Heart right ventricle (tissue), 16 donors: ENCODE measurements around the gene IFT172. TPM values are rescaled to one million over a fixed set of nuclear protein-coding genes. Genes with fewer than 3 reads are reported as not detected.

Source experiments
- ATAC-seq, 8 donors: fragments of 200-7000 bp; cut with Tn5 transposase; one replicate each; pipeline ENCODE4 v1.9.1; 2020; ENCODE audit warnings: mild to moderate bottlenecking in 8 of 8, moderate library complexity in 8 of 8, moderate number of reproducible peaks in 1 of 8
- DNase-seq, 2 donors: peaks; one replicate each; pipeline ENCODE4 v3.0.0-alpha.2; 2020
- H3K27ac ChIP-seq, 10 donors: fragments of 200-600 bp; sonication (generic) in 2 of 10; one replicate each; pipeline versions ENCODE4 v1.5.0 to v1.8.0; 2020 to 2022; ENCODE audit warnings: mild to moderate bottlenecking in 3 of 10
- H3K27me3 ChIP-seq, 7 donors: fragments of 200-600 bp; one replicate each; pipeline ENCODE4 v1.8.0; 2021 to 2022; ENCODE audit warnings: mild to moderate bottlenecking in 2 of 7
- H3K36me3 ChIP-seq, 9 donors: fragments of 200-600 bp; sonication (generic) in 1 of 9; one replicate each; pipeline versions ENCODE4 v1.5.0 to v1.8.0; 2020 to 2022; ENCODE audit warnings: mild to moderate bottlenecking in 2 of 9
- H3K4me1 ChIP-seq, 9 donors: fragments of 200-600 bp; sonication (generic) in 1 of 9; one replicate each; pipeline versions ENCODE4 v1.5.0 to v1.8.0; 2020 to 2022; ENCODE audit warnings: mild to moderate bottlenecking in 4 of 9
- H3K4me3 ChIP-seq, 10 donors: fragments of 200-600 bp; sonication (generic) in 2 of 10; one replicate each; pipeline versions ENCODE4 v1.5.0 to v1.8.0; 2020 to 2022; ENCODE audit warnings: mild to moderate bottlenecking in 7 of 10, moderate library complexity in 2 of 10
- H3K9me3 ChIP-seq, 11 donors: fragments of 200-600 bp in 10 of 11; sonication (generic) in 2 of 11; one replicate each; pipeline versions ENCODE4 v1.5.0 to v1.8.0; 2013 to 2022; ENCODE audit warnings: mild to moderate bottlenecking in 2 of 11, control low read depth in 1 of 11, moderate library complexity in 1 of 11
- CTCF ChIP-seq, 9 donors: fragments of 200-600 bp; sonication (generic) in 2 of 9; IDR thresholded peaks; one replicate each; pipeline versions ENCODE4 v1.5.0 to v1.8.0; 2021 to 2022; ENCODE audit warnings: antibody characterized with exemption in 9 of 9, mild to moderate bottlenecking in 5 of 9, moderate library complexity in 1 of 9
- WGBS, 2 donors: extraction: QIAGEN DNeasy Blood & Tissue Kit; methylation state at CpG; one replicate each; pipeline ENCODE4 v1.1.7; 2013; ENCODE audit warnings: inconsistent platforms in 1 of 2; 5-methylcytosine and 5-hydroxymethylcytosine counted together
- intact Hi-C, 10 donors: fragments of 100-400 bp; cut with DNase I; formaldehyde crosslinking; loops; one replicate each; pipeline versions ENCODE4 v1.11.1 to v1.14.2; 2022
- polyA plus RNA-seq, 2 donors: library from polyadenylated mRNA; stranded (reverse); fragments of 200-250 nt; gene quantifications; one replicate each; pipeline ENCODE4 v1.2.3, GENCODE V29; 2013
- total RNA-seq, 10 donors: library from RNA; stranded (reverse); fragmentation: NEBNext Ultra II Directional in 3 of 10; extraction: Animal tissue kit (Norgen Biotek cat#: 25700) in 3 of 10; gene quantifications; one replicate each; pipeline versions ENCODE4 v1.2.1 to v1.2.4, GENCODE V29; 2021 to 2023
- donor health status: Arrhythmogenic right ventricular cardiomyopathy.
- donor health status: ischemic (EF 13 %, LVEDD 7.1; RV severe dilation, severe dysfunction).
- donor health status: healthy with polysubstance abuse.
- donor health status: DM: no; HTN: yes; CAD: no.
- donor health status: DM: no; HTN: no; CAD: no.
- donor health status: ischemic (EF 25% LVEDD 6.9; RV normal size, moderate dysfunction).
- donor health status: ischemic (EF 25% LVEDD 5.7; RV mildly dilated, moderate dysfunction).
- donor health status: healthy.
- donor health status: DM: yes; HTN: yes; CAD: no.
- donor health status: Ischemic cardiomyopathy.
- donor health status: ischemic (EF 35%, LVEDD 5.7; RV mildly dilated, moderate dysfunction).
- donor health status: nonischemic (EF 11% LVEDD 7.7; RV severe dilation, severe dysfunction).
- donor health status: DM: yes; HTN: yes; CAD: no.
- donor health status: PGD.
- donor health status: ischemic (EF 29% LVEDD 5.4; RV normal size, mild dysfunction).
- donor health status: nonischemic (EF 23%, LVEDD 6.1; RV moderate dilation, normal function).

The IFT172 gene
- total and polyA plus RNA-seq, 12 donors: 11.1 to 65.7 (median 16.1) TPM

DNA sequence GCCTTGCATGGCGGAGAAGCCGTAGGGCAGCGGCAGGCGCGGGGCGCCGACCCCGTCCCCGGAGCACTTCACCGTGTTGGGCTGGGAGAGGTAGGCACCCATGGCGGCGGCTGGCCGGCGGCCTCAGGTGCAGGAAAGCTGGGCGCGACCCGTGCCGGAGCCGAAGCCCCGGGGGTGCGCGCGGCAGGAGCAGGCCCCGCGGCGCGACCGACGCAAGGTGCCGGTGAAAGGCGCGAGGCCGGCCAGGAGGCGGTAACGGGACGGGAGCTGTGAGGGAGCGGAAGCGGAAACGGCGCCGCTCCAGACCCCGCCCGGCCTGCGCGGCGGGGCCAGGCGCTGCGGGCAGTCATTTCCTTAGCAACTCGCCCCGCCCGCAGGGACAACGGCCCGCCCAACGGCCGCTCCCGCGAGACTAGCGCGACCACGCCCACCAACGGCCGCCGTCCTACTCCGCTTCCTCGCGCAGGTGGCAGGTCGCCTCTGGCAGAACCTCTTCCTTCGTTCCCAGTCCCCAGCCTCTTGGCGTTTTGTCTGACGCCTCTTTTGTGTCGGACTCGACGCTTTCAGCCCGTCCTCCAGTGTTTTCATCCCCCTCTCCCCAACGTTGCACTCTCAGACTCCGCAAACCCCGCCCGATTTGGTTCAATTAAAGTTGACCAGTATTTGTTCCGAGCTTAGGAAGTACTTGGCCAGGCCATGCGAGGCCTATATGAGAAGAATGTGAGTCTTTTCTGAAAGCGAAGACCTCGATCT lies 80.0 kb downstream of the IFT172 start, which contains the start of gene PPM1G:
Gene PPM1G (minus strand): TSS at position 271 of the 753 bp plus-strand sequence. CDS start 169 bp downstream, at position 102.
- peak; percentile 94 to 97 for DNase-seq
- WGBS, 2 donors: 1% methylated on average over 69 to 82 of the region's 82 CpGs
- peak within 1 kb of the TSS; percentile 69 to 100 (median 98) for H3K4me3 ChIP-seq
- peak within 1 kb of the TSS; percentile 48 to 95 (median 92) for H3K27ac ChIP-seq
- peak in 2 of 9 donors; percentile 5 to 13 for TF ChIP-seq CTCF (IDR thresholded peaks at IDR 0.05)
- peaks cover 7 to 38% (median 28%) of the 10 kb centered on the region in 9 donors for H3K4me1 ChIP-seq
- no peaks in the 10 kb centered on the region for H3K9me3 ChIP-seq
- intact Hi-C loops: loop anchor here in 5 of 10 donors (1.0 to 10.0 kb wide), 4 partner anchors 19 to 215 kb away; partner anchors contain the start of genes NRBP1 (in 4 of the 5), ZNF513 (in 2 of the 5), CCDC121 (in 1 of the 5) and GPN1 (in 1 of the 5)
- peak; percentile 99 to 100 (median 100) for ATAC-seq
- peaks cover 0 to 22% (median 0%) of the 10 kb centered on the region in 9 donors for H3K36me3 ChIP-seq
- H3K27me3 ChIP-seq: no peaks in the 10 kb centered on the region

- Histone ChIP-seq H3K4me1 (peaks cover 7 to 38% (median 28%) of the 10 kb centered on the region in 9 donors), H3K4me3 (peak overlapping the region; percentile 69 to 100 (median 98)), H3K36me3 (peaks cover 0 to 22% (median 0%) of the 10 kb centered on the region in 9 donors), H3K9me3 (no peaks in the 10 kb centered on the region), H3K27me3 (no peaks in the 10 kb centered on the region), H3K27ac (peak overlapping the region; percentile 23 to 95 (median 92))
- ATAC-seq (peak; percentile 14 to 56 (median 34)), DNase-seq (peak in 1 of 2 donors; percentile 14)
- 0 to 1% methylated on average over 28 to 33 of the region's 33 CpGs for WGBS, 2 donors
- intact Hi-C loops: loop anchor here in 5 of 10 donors (1.0 to 10.0 kb wide), 4 partner anchors 20 to 216 kb away; partner anchors contain the start of genes NRBP1 (in 4 of the 5), ZNF513 (in 2 of the 5), CCDC121 (in 1 of the 5) and GPN1 (in 1 of the 5)
- no peak for TF ChIP-seq CTCF (IDR thresholded peaks at IDR 0.05)
Measured at GRCh38 chr2:27408601-27409320, 80.8 kb downstream of the IFT172 start.

GRCh38 chr2:27407798-27408491 lies 81.6 kb downstream of the IFT172 start:
- ATAC-seq (no peak), DNase-seq (no peak)
- peaks cover 0 to 23% (median 0%) of the 10 kb centered on the region in 9 donors for H3K36me3 ChIP-seq
- 51 to 56% methylated on average over 16 of the region's 16 CpGs for WGBS, 2 donors
- intact Hi-C loops: loop anchor here in 4 of 10 donors (2.0 to 10.0 kb wide), 3 partner anchors 21 to 217 kb away; partner anchors contain the start of genes NRBP1 (in 3 of the 4), ZNF513 (in 2 of the 4), CCDC121 (in 1 of the 4) and GPN1 (in 1 of the 4)
- TF ChIP-seq CTCF (IDR thresholded peaks at IDR 0.05): peak in 7 of 9 donors; percentile 36 to 66 (median 55)
- peak overlapping the region in 4 of 10 donors; percentile 91 to 95 (median 92) for H3K27ac ChIP-seq
- H3K9me3 ChIP-seq: no peaks in the 10 kb centered on the region
- peaks cover 7 to 38% (median 28%) of the 10 kb centered on the region in 9 donors for H3K4me1 ChIP-seq
- no peaks in the 10 kb centered on the region for H3K27me3 ChIP-seq
- peak overlapping the region in 9 of 10 donors; percentile 69 to 100 (median 98) for H3K4me3 ChIP-seq
